Cardiac septum (tissue), 1 donor: ENCODE measurements around the gene ANP32B. TPM values are rescaled to one million over a fixed set of nuclear protein-coding genes. Genes with fewer than 3 reads are reported as not detected.
"Not testable (repeated sequence)": the region's sequence is repeated elsewhere in the genome, so short reads cannot be mapped to it uniquely, and the experiment has no call there.

Source experiments
- DNase-seq: peaks from one replicate; pipeline ENCODE4 v3.0.0-alpha.2; 2020; ENCODE audit warnings: low spot score
- intact Hi-C: fragments of 100-400 bp; cut with DNase I; formaldehyde crosslinking; loops from one replicate; pipeline ENCODE4 v1.14.0; 2022
- total RNA-seq: library from RNA; stranded (reverse); fragmentation: NEBNext Ultra II Directional; extraction: Animal tissue kit (Norgen Biotek cat#: 25700); gene quantifications from one replicate; pipeline ENCODE4 v1.2.1, GENCODE V29; 2021
- donor health status: DM: no; HTN: no; CAD: no.

Gene ANP32B
- total RNA-seq, 1 donor from 2014 or later: 69.0 TPM

- intact Hi-C loops: no loop called here
- DNase-seq: no peak
Measured at GRCh38 chr9:97961361-97961760, 21.8 kb upstream of the ANP32B start.

DNA sequence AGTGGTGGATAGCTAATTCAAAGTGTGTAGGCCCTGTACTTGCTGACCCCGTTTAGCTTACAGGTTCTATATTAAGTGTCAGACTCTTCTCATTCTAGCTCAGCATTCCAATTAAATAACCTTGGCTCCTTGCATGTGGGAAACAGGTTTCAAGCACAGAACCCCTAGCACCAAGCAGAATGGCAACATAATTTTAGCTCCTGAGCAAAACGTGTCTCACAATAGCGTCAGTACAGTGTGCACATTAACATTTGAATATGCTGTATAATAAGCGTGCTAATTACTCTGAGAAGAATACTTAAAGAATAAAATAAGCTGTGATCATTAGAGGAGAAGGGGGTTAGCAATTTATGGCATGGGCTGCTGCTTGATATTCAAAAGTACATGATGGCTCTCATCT lies 21.0 kb upstream of the ANP32B start:
- intact Hi-C loops: no loop called here
- DNase-seq: no peak

DNA sequence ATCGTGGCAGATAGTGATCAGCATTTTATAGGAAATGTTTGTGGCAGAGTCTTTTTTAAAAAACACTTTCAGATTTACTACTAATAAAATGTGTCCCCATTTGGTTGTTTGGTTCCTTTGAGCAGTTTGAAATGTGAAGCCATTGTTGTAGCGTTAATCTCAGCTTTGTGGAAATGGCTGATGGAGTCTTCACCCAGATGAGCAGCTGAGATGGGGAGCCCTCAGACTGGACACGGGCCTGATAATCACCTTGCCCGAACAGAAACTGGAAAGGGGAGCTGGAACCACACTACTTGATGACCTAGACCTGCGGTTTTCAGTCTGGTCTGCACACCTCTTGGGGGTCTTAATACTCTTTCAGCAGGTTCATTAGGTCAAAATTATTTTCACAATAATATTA lies 20.6 kb upstream of the ANP32B start:
- intact Hi-C loops: no loop called here
- DNase-seq: no peak

GRCh38 chr9:97963232-97963631 lies 19.9 kb upstream of the ANP32B start:
- no peak for DNase-seq
- intact Hi-C loops: no loop called here

DNA sequence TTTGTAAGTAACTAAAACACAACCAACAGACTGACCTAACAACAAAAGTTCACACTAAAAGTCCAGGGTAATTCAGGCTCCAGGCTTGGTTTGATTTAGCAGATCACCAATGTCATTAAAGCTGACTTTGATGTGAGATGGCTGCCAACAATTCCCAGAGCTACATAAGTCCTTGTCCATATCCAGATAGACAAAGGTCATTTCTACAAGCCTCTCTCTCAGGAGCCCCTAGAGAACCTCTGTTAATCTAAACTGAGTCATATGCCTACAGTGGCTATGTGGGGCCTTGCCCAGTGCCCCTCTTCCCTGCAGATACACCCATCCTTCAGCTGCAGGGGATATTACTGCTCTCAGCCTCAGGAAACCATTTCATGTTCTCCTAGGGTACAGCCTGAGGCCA lies 18.2 kb upstream of the ANP32B start:
- no peak for DNase-seq
- intact Hi-C loops: no loop called here

- intact Hi-C loops: no loop called here
- DNase-seq: no peak
Measured at GRCh38 chr9:97966493-97966892, 16.6 kb upstream of the ANP32B start.

DNA sequence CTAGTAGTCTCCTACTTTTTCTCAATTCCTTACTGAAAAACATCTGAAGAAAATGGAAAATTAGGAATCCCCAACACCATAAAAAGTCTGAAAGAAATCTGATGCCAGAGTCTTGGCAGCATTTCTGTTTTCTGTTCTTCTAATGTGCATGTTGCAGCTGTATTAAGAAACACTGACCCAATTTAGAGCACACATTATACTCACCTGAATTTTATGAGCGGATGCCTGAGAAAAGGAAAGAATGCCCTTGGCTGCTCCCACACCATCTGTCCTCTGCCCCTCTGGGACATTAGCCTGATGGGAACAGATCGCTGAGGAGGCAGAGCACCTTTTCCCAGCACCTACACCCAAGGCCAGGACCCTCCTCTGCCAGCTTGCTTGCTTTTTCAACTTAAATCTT lies 14.1 kb upstream of the ANP32B start:
- DNase-seq: no peak
- intact Hi-C loops: no loop called here

DNA sequence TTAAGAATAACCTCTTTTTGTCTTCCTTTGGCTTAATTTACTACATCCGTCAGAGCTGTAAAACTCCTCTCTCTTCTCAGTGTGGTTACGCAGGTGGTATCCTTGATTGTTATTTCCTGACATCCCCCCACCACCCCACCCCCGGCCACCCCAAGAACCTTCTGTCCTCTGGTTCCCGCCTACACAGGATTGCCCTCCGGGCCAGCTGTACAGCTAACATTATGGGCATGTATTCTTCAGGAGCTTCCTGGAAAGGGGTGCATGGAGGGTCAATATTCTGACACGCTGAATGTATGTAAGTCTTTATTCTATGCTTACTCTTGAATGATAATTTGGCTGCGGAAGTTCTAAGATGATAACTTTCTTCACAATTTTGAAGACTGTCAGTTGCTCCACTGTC lies 13.0 kb upstream of the ANP32B start:
- intact Hi-C loops: no loop called here
- no peak for DNase-seq

- DNase-seq: no peak
- intact Hi-C loops: no loop called here
Measured at GRCh38 chr9:97972753-97973152, 10.4 kb upstream of the ANP32B start.

DNA sequence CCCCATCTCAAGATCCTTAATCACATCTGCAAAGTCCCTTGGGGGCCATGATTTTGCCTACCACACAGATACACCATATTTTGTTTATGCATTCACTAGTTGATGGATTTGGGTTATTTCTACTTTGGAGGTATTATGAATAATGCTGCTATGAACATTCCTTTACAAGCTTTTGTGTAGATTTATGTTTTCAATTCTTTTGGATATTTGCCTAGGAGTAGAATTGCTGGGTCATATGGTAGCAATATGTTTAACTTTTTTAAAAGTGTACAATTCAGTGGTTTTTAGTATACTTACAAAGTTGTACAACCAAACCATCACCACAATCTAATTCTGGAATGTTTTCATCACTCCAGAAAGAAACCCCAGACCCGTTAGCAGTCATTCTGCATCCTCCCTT lies 7.8 kb upstream of the ANP32B start:
- intact Hi-C loops: no loop called here
- no peak for DNase-seq

- intact Hi-C loops: not testable (repeated sequence)
Measured at GRCh38 chr9:97976633-97977032, 6.5 kb upstream of the ANP32B start.

GRCh38 chr9:97978371-97979130 lies 4.6 kb upstream of the ANP32B start:
- intact Hi-C loops: no loop called here

More at GRCh38 chr9:97976633-97977032, 6.5 kb upstream of the ANP32B start:
- not testable (repeated sequence) for DNase-seq

DNA sequence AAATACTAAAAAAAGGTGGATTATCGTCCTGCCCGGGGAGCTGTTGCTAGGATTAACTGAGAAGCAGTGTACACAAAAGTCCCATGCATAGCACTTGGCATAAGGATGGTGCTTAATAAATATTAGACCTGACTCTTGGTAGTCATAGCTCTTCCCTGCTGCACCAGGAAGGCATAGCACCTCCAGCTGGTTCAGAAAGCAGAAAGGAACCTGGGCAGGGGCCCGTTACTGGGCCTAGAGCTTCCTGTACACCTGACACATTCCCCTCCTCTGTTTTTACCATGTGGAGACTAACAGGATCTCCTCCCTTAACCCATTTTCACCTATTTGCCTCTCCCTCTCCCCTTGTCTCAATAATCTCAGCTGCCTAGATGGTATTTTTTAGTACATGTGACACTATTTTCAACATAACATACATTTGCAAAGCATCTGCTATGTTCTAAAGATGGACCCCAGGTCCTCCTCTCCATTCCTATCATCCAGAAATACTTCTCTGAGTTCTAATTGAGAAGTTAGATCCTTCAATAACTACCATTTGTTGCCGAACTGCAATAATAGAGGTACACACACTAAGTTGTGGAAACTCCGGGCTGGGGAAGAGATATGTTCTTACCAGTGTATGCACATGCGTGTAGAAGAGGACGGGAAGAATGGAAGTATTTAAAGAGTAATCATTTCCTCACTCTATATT lies 3.2 kb upstream of the ANP32B start:
- DNase-seq: no peak
- intact Hi-C loops: loop anchor here (5.0 kb wide), 3 partner anchors 42 to 77 kb away; partner anchors contain the start of gene NANS

More at GRCh38 chr9:97978371-97979130, 4.6 kb upstream of the ANP32B start:
- DNase-seq: no peak

DNA sequence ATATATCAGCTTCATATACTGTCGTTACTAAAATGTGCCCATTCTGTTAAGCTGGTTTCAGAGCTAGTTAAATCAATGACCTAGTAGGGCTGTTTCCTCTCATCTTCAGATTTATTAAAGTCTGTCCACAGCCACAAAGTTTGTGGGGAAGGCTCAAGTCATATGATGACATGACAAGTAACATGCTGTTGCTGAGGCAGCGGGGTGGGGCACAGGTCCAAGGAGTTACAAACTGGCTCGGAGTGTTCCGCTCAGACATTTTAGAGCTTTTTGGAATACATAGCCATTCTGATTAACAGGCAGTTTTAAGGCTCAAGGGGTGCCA lies 2.7 kb upstream of the ANP32B start:
- intact Hi-C loops: loop anchor here (5.0 kb wide), 3 partner anchors 42 to 77 kb away; partner anchors contain the start of gene NANS
- no peak for DNase-seq

DNA sequence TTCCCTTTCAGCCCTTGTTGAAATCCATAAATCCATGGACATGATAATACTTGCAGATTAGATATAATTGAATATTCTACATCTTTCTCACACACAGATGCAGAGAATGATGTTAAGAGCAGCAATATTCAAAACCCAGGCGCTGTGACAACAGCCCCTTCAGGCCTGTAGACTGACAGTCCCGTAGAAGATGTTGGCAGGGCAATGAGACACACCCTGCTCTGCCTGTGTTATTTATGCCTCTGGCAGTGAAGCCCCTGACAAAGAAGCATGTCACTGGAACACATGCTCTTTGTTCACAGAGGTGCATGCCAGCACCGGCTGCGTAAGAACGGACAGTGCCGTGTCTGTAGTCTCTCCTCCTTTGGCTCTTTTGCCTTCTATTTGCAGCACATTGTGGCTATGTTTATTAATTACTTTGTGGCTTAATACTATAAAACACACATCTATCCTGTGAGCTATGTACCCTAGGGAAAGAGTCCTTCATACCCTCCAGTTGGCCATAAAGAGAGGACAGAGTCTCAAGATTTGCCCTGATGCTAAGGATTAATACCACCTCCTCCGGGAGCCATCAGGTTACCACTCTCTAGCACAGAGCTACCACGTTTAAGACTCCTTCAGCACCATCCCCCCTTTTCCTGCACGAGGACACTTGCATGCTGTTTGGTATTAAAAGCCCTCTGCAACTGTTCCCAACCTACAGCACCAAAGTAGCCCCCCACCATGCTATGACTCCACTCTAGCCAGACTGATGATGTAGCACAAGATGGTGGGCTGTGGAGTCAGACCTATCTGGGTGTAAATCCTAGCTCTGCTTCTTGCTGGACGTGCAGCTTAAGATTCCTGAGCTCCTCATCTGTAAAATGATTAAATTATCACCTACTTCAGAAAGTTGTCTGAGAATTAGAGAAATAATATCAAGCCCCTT lies 2.0 kb upstream of the ANP32B start:
- DNase-seq: peak; percentile 76
- intact Hi-C loops: loop anchor here (5.0 kb wide), 3 partner anchors 41 to 76 kb away; partner anchors contain the start of gene NANS

DNA sequence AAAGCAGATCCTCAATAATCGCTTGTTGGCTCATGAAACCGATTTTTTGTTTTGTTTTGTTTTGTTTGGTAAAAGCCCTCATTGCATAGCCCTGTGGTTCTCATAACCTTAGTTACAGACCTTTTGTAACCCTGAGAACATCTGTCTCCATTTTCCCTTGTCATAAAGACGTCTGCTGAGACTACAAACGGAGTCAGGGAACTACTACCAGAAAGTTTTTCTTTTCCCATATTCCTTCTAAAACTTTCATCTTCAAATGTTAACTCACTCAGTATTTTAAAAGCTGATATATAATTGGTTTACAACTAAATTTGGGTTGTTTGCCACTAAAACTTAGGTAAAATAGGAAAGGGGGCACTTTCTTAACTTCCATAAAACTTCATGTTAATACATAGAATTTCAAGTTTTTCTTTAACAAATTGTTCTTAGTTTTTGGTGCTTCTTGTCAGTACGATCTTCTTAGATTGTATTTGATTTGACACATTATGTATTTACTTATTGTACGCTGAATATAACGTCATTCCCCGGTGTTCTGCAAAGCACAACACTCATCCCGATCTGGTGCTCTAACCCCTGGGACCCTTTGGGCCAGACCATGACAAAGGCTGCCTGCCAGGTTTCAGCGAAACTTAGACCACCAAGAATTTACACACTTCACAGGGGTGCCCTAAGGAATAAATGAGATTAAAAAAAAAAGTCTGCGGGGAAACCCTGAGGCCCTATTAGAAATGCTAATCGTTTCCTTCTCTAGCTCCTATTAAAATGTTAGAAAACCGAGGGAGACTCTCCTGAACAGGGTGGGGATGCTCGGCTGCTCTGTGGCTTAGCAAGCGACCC lies 1.1 kb upstream of the ANP32B start:
- intact Hi-C loops: loop anchor here (5.0 kb wide), 3 partner anchors 40 to 75 kb away; partner anchors contain the start of gene NANS
- DNase-seq: no peak

DNA sequence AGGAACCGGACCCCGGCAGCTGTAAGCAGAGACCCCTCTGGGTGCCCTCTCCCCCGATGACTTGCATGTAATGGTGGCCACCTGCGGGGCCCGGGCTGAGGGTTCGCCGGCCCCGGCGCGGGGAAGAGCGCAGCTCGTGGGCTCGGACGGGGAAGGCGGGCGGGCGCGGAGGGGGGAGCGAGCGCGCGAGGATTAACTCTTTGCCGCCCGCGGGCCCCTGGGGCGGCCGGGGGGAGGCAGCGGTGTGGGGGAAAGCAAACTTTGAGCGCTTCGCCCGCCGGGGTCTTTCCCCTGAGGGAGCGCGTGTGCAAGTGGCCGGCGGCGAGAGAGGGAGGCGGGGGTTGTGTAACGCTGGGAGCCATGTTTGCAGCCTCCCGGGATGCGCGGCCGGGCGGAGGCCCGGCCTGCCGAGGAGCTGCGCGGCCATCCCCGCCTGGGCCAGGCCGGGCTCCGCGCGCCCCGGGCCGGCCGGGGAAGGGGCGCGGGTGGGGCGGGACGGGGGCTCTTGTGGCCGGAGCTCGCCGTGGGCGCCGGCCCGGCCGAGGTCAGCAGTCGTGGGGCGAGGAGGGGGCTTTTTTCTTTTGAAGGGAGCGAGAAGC lies 547 bp downstream of the ANP32B start:
- DNase-seq: no peak

More for the DNA sequence above, 547 bp downstream of the ANP32B start:
- intact Hi-C loops: loop anchor here (2.0 to 5.0 kb wide), 4 partner anchors 39 to 74 kb away; partner anchors contain the start of genes NANS and TRMO
